ENCODE data around the gene FBXW7.

Gene FBXW7

DNA sequence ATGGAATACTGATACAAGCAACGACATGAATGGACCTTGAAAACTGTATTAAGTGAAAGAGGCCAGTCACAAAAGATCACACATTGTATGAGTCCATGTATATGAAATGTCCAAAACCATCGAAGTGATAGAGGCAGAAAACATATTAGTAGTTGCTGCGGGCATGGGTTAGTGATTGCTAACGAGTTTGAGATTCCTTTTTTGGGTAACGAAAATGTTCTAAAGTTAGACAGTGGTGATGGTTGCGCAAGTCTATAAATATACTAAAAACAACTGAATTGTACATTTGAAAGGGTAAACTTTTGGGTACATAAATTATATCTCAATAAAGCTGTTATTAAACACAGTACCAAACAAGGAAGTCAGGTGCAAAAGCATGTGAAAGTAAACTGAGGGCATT is 234.5 kb downstream of the FBXW7 start:
- no peak for TF ChIP-seq TAF1 (IDR thresholded peaks at IDR 0.05; ENCODE audit: borderline replicate concordance, insufficient read depth, low read length)

DNA sequence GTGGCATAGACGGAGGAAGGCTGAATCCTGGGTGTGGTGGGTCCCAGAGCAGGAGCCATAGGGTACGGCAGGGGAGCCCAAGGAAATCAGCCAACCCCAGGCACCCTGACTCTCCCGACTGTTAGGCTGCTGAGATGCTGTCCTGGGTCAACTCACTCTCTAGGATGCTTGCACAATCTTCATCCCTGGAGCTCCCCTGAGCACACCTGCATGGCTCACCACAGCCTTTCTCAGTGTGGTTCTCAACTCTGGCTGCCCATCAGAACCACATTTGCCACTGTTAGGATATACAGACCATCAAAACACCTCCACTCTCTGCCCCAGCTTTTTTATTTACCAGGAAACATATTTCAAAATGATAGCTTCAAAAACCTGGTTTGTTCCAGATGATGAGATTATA is 236.3 kb downstream of the FBXW7 start:
- TF ChIP-seq POLR2AphosphoS5 (IDR thresholded peaks at IDR 0.05; ENCODE audit: low read depth, low read length), result no peak
- TF ChIP-seq, protein P1, sequence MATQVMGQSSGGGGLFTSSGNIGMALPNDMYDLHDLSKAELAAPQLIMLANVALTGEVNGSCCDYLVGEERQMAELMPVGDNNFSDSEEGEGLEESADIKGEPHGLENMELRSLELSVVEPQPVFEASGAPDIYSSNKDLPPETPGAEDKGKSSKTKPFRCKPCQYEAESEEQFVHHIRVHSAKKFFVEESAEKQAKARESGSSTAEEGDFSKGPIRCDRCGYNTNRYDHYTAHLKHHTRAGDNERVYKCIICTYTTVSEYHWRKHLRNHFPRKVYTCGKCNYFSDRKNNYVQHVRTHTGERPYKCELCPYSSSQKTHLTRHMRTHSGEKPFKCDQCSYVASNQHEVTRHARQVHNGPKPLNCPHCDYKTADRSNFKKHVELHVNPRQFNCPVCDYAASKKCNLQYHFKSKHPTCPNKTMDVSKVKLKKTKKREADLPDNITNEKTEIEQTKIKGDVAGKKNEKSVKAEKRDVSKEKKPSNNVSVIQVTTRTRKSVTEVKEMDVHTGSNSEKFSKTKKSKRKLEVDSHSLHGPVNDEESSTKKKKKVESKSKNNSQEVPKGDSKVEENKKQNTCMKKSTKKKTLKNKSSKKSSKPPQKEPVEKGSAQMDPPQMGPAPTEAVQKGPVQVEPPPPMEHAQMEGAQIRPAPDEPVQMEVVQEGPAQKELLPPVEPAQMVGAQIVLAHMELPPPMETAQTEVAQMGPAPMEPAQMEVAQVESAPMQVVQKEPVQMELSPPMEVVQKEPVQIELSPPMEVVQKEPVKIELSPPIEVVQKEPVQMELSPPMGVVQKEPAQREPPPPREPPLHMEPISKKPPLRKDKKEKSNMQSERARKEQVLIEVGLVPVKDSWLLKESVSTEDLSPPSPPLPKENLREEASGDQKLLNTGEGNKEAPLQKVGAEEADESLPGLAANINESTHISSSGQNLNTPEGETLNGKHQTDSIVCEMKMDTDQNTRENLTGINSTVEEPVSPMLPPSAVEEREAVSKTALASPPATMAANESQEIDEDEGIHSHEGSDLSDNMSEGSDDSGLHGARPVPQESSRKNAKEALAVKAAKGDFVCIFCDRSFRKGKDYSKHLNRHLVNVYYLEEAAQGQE (IDR thresholded peaks at IDR 0.05; ENCODE audit: insufficient read depth in 1 of 2, low read depth in 2 of 2, low read length in 2 of 2), result no peak
- TF ChIP-seq FOXP2 (optimal IDR thresholded peaks at IDR 0.05; ENCODE audit: borderline replicate concordance, extremely low read depth, extremely low read length, insufficient read depth), result no peak
- TF ChIP-seq TAF1 (IDR thresholded peaks at IDR 0.05; ENCODE audit: borderline replicate concordance, insufficient read depth, low read length), result no peak
- no peak for TF ChIP-seq SIN3A (IDR thresholded peaks at IDR 0.05; ENCODE audit: borderline replicate concordance, insufficient read depth, low read length)

DNA sequence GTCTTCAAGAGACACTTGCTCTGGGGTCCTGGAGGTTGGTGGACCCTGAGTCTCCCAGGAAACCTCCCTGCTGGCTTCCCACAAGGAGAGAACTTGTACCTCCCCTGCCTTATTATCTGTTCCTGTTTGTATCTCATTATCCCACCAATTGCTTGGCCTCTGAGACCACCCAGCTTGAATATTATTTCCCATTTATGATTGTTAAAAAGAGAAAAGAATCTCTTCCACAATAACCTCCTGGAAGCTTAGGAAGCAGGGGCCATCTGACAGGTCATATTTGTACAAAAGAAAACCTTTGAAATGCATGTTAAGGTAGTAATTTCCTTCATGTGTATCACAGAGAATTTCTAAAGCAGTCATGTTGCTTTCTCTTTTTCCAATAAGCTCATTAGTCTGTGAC is 239.5 kb downstream of the FBXW7 start:
- TF ChIP-seq FOXP2 (optimal IDR thresholded peaks at IDR 0.05; ENCODE audit: borderline replicate concordance, extremely low read depth, extremely low read length, insufficient read depth), result no peak
- TF ChIP-seq POLR2AphosphoS5 (IDR thresholded peaks at IDR 0.05; ENCODE audit: low read depth, low read length), result no peak
- TF ChIP-seq SIN3A (IDR thresholded peaks at IDR 0.05; ENCODE audit: borderline replicate concordance, insufficient read depth, low read length), result no peak
- TF ChIP-seq TAF1 (IDR thresholded peaks at IDR 0.05; ENCODE audit: borderline replicate concordance, insufficient read depth, low read length), result no peak
- TF ChIP-seq, protein P1 (IDR thresholded peaks at IDR 0.05; ENCODE audit: insufficient read depth in 1 of 2, low read depth in 2 of 2, low read length in 2 of 2), result no peak

DNA sequence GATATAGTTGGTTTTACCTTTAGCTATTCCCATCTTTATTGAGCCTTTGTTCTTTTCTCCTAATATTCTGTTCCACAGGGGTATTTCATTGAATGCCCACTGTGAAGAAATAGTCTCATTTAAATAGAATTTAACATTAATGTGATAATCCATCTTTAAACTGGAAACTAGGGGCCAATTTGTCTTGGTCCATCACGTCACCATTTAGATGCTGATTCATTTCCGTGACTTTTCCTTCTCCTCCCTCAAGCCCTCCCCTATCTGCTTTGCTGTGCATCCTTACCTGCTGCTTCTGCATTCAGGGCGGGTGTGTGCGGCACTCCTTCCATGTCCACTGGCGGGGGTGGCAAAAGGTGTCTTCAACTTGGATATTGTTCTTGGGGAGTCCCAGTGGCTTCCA is 241.1 kb downstream of the FBXW7 start:
- TF ChIP-seq POLR2AphosphoS5 (IDR thresholded peaks at IDR 0.05; ENCODE audit: low read depth, low read length), result no peak
- TF ChIP-seq SIN3A (IDR thresholded peaks at IDR 0.05; ENCODE audit: borderline replicate concordance, insufficient read depth, low read length), result no peak
- TF ChIP-seq TAF1 (IDR thresholded peaks at IDR 0.05; ENCODE audit: borderline replicate concordance, insufficient read depth, low read length), result no peak
- TF ChIP-seq FOXP2 (optimal IDR thresholded peaks at IDR 0.05; ENCODE audit: borderline replicate concordance, extremely low read depth, extremely low read length, insufficient read depth), result no peak
- TF ChIP-seq, protein P1 (IDR thresholded peaks at IDR 0.05; ENCODE audit: insufficient read depth in 1 of 2, low read depth in 2 of 2, low read length in 2 of 2), result no peak

DNA sequence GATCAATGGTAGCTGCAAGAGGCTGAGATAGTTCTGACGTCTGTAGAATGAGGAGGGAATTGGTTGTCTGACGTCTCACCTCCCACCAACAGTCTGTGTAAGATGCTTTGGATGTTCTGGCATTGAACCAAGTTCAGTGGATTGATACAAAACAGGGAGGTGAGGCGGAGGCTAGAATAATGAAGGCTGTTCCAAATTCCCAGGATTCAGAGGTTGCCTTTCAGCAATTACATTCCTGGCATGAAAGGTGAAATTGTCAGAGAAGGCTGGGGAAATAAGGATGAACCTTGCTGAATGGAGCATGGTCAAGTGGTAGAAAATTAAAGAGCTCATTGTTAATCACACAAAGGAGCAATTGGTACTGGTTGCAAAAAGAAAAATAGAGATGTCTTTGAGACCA is 241.6 kb downstream of the FBXW7 start:
- TF ChIP-seq, protein P1 (IDR thresholded peaks at IDR 0.05; ENCODE audit: insufficient read depth in 1 of 2, low read depth in 2 of 2, low read length in 2 of 2), result no peak
- no peak for TF ChIP-seq POLR2AphosphoS5 (IDR thresholded peaks at IDR 0.05; ENCODE audit: low read depth, low read length)
- no peak for TF ChIP-seq SIN3A (IDR thresholded peaks at IDR 0.05; ENCODE audit: borderline replicate concordance, insufficient read depth, low read length)
- TF ChIP-seq FOXP2 (optimal IDR thresholded peaks at IDR 0.05; ENCODE audit: borderline replicate concordance, extremely low read depth, extremely low read length, insufficient read depth), result no peak
- TF ChIP-seq TAF1 (IDR thresholded peaks at IDR 0.05; ENCODE audit: borderline replicate concordance, insufficient read depth, low read length), result no peak

Data from PFSK-1 (cell line).